HFF-Myc (cell line): ENCODE data around the gene SCN9A.

Source experiments
- DNase-seq: peaks from one replicate; pipeline ENCODE4 v3.0.0-alpha.2; 2011; ENCODE audit warnings: low read depth; ENCODE audit errors: extremely low read depth
- H3K4me3 ChIP-seq: replicated peaks from 2 replicates; pipeline ENCODE4 v1.5.1; 2011; ENCODE audit warnings: low read depth, mild to moderate bottlenecking, control low read depth, low read length
- TF ChIP-seq, protein P1 (sequence below): IDR thresholded peaks from 2 replicates; pipeline ENCODE4 v1.5.1; 2012; ENCODE audit warnings: mild to moderate bottlenecking, low read depth, low read length, control low read depth; ENCODE audit errors: missing control alignments

SCN9A gene

DNA sequence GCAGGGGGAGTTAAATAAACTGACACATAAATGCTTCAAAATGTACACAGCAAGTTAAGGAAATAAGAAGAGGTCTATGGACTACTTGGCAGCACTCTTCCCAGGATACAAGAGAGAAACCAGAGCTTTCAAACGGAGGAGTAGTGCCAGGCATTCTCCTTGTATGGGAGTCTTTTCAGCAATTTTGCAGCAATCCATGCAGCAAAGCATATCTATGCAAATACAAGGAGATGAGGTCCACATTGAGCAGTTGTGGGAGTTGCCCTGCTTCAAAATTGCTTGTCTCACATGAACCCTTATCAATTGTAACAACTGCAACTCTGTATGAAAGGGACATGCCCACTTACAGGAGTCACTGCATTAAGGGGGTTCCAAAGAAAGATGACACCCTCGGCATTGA, 37.8 kb downstream of the SCN9A start:
- no peak for DNase-seq
- TF ChIP-seq, protein P1, sequence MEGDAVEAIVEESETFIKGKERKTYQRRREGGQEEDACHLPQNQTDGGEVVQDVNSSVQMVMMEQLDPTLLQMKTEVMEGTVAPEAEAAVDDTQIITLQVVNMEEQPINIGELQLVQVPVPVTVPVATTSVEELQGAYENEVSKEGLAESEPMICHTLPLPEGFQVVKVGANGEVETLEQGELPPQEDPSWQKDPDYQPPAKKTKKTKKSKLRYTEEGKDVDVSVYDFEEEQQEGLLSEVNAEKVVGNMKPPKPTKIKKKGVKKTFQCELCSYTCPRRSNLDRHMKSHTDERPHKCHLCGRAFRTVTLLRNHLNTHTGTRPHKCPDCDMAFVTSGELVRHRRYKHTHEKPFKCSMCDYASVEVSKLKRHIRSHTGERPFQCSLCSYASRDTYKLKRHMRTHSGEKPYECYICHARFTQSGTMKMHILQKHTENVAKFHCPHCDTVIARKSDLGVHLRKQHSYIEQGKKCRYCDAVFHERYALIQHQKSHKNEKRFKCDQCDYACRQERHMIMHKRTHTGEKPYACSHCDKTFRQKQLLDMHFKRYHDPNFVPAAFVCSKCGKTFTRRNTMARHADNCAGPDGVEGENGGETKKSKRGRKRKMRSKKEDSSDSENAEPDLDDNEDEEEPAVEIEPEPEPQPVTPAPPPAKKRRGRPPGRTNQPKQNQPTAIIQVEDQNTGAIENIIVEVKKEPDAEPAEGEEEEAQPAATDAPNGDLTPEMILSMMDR: no peak

DNA sequence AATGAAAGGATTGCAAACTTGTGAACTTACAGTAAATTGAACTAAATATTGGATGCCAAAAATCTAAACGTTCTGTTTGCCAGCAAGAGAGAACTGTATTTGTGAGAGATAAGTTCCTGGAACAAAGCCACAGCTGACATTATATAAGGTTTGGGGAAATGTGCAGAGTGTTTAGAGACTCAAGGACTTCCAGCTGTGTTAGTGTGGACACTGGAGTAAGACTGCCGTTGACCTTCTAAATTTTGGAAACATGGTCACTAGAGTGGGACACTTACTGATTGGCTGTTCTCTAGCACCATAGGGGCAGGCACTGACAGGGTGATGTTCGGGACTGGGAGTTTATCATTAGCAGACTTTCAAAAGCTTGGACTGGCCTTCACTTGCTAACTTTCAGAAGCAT, 40.5 kb downstream of the SCN9A start:
- TF ChIP-seq, protein P1: no peak
- H3K4me3 ChIP-seq: no peak overlapping the region
- no peak for DNase-seq

More for the DNA sequence above, 37.8 kb downstream of the SCN9A start:
- H3K4me3 ChIP-seq: no peak overlapping the region

DNA sequence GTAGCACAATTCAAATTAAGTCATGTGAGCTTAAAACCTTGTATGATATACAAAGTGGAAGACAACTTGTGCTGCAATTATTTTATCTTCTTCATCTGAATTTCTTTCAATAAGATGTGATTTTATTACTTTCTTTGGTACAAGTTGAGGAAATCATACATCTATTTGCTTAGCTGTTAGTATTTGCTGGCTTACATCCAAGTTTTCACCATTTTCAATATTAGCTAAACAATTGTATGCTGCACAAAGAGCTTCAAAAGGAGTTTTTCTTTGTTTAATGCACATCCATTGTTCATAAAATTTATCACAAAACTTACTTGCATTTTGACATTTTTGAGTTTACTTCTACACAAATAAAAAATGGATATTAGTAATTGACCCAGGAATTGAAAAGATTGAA, 40.9 kb downstream of the SCN9A start:
- TF ChIP-seq, protein P1: no peak
- no peak overlapping the region for H3K4me3 ChIP-seq
- no peak for DNase-seq

DNA sequence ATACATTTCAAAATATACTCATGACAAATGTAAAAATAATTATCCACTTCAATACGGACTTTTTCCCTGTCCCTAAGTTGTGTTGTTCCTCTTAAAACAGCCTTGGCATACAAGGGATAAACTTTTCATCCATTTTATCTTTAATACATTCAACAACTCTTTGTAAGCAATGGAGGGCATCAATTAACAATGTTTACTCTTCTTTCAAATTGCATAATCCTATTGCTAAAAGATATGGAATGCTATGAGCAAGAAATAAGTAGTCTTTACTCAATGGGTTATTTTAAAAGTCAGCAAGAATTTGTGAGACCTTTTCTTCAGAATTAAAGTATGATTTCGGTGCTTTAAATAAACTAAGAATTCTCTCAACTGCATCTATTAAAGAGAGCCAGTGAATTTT, 41.9 kb downstream of the SCN9A start:
- no peak for DNase-seq
- TF ChIP-seq, protein P1: no peak
- no peak overlapping the region for H3K4me3 ChIP-seq

DNA sequence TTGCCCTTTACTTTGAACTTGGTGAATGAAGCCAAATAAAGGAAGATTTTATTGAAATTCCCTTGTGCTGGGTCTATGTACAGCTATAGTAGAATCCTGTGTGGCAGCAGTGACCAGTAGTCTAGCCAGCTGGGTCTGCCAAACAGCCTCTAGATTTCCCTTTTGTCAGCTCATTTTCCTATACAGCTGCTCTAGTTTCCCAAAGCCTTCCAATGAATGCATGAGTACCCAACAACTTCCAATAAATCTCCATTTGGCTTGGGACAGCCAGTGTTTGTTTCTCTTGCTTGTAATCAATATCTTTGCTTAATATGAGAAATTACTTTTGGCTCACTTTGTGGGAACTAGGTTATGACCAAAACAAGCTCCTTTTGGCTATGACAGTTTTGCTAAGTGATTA, 43.6 kb downstream of the SCN9A start:
- no peak for DNase-seq
- H3K4me3 ChIP-seq: no peak overlapping the region
- TF ChIP-seq, protein P1: no peak

DNA sequence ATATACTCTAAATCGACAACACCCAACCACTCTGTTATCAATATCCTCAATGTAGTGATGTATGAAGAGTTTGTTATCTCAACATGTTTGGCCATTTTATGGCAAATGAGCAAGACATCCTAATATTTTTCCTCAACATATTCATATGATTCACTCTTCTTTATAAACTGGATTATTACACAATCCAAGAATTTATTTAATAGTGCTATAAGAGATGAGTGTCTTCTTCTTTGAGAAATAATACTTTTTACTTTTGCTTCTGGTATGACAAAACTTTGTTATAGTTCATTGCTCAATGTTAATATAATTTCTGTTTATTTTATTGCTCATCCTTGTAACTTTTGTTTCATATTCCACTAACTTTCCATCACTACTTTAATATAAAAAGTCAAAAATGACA, 44.3 kb downstream of the SCN9A start:
- TF ChIP-seq, protein P1: no peak
- no peak for DNase-seq
- no peak overlapping the region for H3K4me3 ChIP-seq

DNA sequence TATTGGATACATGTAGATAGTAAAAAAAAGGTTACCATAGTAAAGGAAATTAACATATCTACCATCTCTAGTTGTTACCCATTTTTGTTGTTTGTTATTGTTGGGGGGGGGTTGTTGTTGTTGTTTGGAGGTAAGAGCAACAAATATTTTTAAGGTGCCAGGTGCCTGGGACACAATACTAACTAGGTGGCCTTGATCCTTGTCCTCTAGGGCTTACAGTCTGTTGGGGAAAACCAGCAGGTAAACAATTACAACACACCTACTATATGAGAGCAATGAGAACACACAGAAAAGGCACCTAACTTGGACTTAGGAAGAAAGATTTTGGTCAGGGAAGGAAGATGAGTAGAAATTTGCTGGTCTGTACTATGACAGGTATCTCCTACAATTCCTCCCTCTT, 46.3 kb downstream of the SCN9A start:
- TF ChIP-seq, protein P1: no peak
- H3K4me3 ChIP-seq: no peak overlapping the region
- DNase-seq: no peak
